ENCODE data around the gene SPOUT1. TPM values are rescaled to one million over a fixed set of nuclear protein-coding genes. Genes with fewer than 3 reads are reported as not detected.

Gene SPOUT1
- total and polyA plus RNA-seq, 10 of the 15 experiments (the other 5 are each of a cell fraction or from before 2014, with no cell fraction given): 5.7 to 95.0 (median 40.6) TPM

GRCh38 chr9:128823362-128823902 lies 6.2 kb downstream of the SPOUT1 start:
- no peak for TF ChIP-seq MTA3 (IDR thresholded peaks at IDR 0.05; ENCODE audit: borderline replicate concordance, low read length)
- TF ChIP-seq RAD51 (IDR thresholded peaks at IDR 0.05): no peak
- TF ChIP-seq RB1 (IDR thresholded peaks at IDR 0.05; ENCODE audit: borderline replicate concordance): no peak
- no peak for TF ChIP-seq BACH1 (IDR thresholded peaks at IDR 0.05; ENCODE audit: borderline replicate concordance)
- TF ChIP-seq MXI1 (IDR thresholded peaks at IDR 0.05; ENCODE audit: low read depth, low read length): no peak
- Histone ChIP-seq H3K79me2 (ENCODE audit: control insufficient read depth, insufficient read depth, low read length) (peaks cover 7% of the 10 kb centered on the region), H3K4me1 (ENCODE audit: control insufficient read depth, insufficient read depth, low read length) (peaks cover 10% of the 10 kb centered on the region; the same call in 1 of the 2 replicates), H3K9me3 (replicated peaks; ENCODE audit: control insufficient read depth, insufficient read depth, low read length) (no peaks in the 10 kb centered on the region), H3K36me3 (ENCODE audit: control insufficient read depth in 2 of 2, insufficient read depth in 2 of 2, low read length in 1 of 2) (peaks cover 22 to 28% of the 10 kb centered on the region in 2 experiments), H3K4me3 (no peak overlapping the region), H3K9ac (ENCODE audit: control insufficient read depth, insufficient read depth, low read length) (no peak overlapping the region), H3K27ac (ENCODE audit: control insufficient read depth, insufficient read depth) (no peak overlapping the region), H3K4me2 (ENCODE audit: control insufficient read depth, insufficient read depth) (no peak overlapping the region), H4K20me1 (ENCODE audit: control insufficient read depth, insufficient read depth) (no peaks in the 10 kb centered on the region), H3K27me3 (replicated peaks in 1 of 2; ENCODE audit: control insufficient read depth in 2 of 2, insufficient read depth in 2 of 2, low read length in 1 of 2) (no peaks in the 10 kb centered on the region), H2AFZ (ENCODE audit: control insufficient read depth, low read depth, low read length) (no peak overlapping the region)
- CTCF ChIA-PET: no interaction called here
- DNase-seq (ENCODE audit: low read depth, low spot score) (no peak), ATAC-seq (no peak), FAIRE-seq (no peak)
- BruUV-seq (replicated peaks): no TSS peak
- intact Hi-C loops (cut with micrococcal nuclease; ENCODE audit: unreplicated experiment) (no loop called here), in situ Hi-C loops (cut with MboI) (no loop called here)
- SMC1A ChIA-PET (ENCODE audit: uncharacterized antibody, unreplicated experiment): no interaction called here
- whole genome bisulfite sequencing (ENCODE audit: insufficient coverage, insufficient replicate concordance, low lambda C conversion rate, missing lambda C conversion rate): 96% methylated on average over 19 of the region's 19 CpGs
- RAD21 ChIA-PET (ENCODE audit: unreplicated experiment): no interaction called here
- POLR2A ChIA-PET: no interaction called here

- no TSS peak for BruUV-seq (replicated peaks)
- intact Hi-C loops (cut with micrococcal nuclease; ENCODE audit: unreplicated experiment): no loop called here
- POLR2A ChIA-PET: no interaction called here
- TF ChIP-seq SMAD1 (IDR thresholded peaks at IDR 0.05; ENCODE audit: low read depth, partially characterized antibody): no peak
- TF ChIP-seq MTA2 (IDR thresholded peaks at IDR 0.05; ENCODE audit: low read depth): no peak
- no peak for TF ChIP-seq SUZ12 (IDR thresholded peaks at IDR 0.05; ENCODE audit: unreplicated experiment)
- TF ChIP-seq RELA (IDR thresholded peaks at IDR 0.05; ENCODE audit: borderline replicate concordance, partially characterized antibody): no peak
- no peak for TF ChIP-seq NR2C2 (IDR thresholded peaks at IDR 0.05; ENCODE audit: borderline replicate concordance, control insufficient read depth, insufficient read length, low read depth)
- no peak for TF ChIP-seq SKIL (IDR thresholded peaks at IDR 0.05; ENCODE audit: low read depth, poor library complexity, severe bottlenecking)
- no peak for TF ChIP-seq EGR1 (IDR thresholded peaks at IDR 0.05; ENCODE audit: borderline replicate concordance in 1 of 2, low read depth in 2 of 2, low read length in 2 of 2)
- no peak for TF ChIP-seq ZZZ3 (IDR thresholded peaks at IDR 0.05; ENCODE audit: control insufficient read depth, insufficient read length, low read depth)
- no peak for TF ChIP-seq ASH2L (IDR thresholded peaks at IDR 0.05; ENCODE audit: borderline replicate concordance, low read depth)
- no peak for TF ChIP-seq GATAD2B (conservative IDR thresholded peaks at IDR 0.05; ENCODE audit: low read depth)
- no peak for TF ChIP-seq MXI1 (IDR thresholded peaks at IDR 0.05; ENCODE audit: low read depth, low read length)
Observed at GRCh38 chr9:128822407-128823042, 7.1 kb downstream of the SPOUT1 start.

More at GRCh38 chr9:128822407-128823042, 7.1 kb downstream of the SPOUT1 start:
- WGBS (ENCODE audit: insufficient coverage, insufficient replicate concordance, low lambda C conversion rate, missing lambda C conversion rate): 91% methylated on average over 22 of the region's 22 CpGs
- Histone ChIP-seq H3K27ac (ENCODE audit: control insufficient read depth, insufficient read depth) (no peak overlapping the region), H3K27me3 (replicated peaks in 1 of 2; ENCODE audit: control insufficient read depth in 2 of 2, insufficient read depth in 2 of 2, low read length in 1 of 2) (no peaks in the 10 kb centered on the region), H2AFZ (ENCODE audit: control insufficient read depth, low read depth, low read length) (no peak overlapping the region), H3K4me3 (no peak overlapping the region), H4K20me1 (ENCODE audit: control insufficient read depth, insufficient read depth) (no peaks in the 10 kb centered on the region), H3K9me3 (replicated peaks; ENCODE audit: control insufficient read depth, insufficient read depth, low read length) (no peaks in the 10 kb centered on the region), H3K4me1 (ENCODE audit: control insufficient read depth, insufficient read depth, low read length) (peaks cover 7% of the 10 kb centered on the region; the same call in 1 of the 2 replicates), H3K4me2 (ENCODE audit: control insufficient read depth, insufficient read depth) (no peak overlapping the region), H3K79me2 (ENCODE audit: control insufficient read depth, insufficient read depth, low read length) (peaks cover 3% of the 10 kb centered on the region; the same call in 1 of the 2 replicates), H3K9ac (ENCODE audit: control insufficient read depth, insufficient read depth, low read length) (no peak overlapping the region), H3K36me3 (ENCODE audit: control insufficient read depth in 2 of 2, insufficient read depth in 2 of 2, low read length in 1 of 2) (peaks cover 22 to 28% of the 10 kb centered on the region in 2 experiments)
- ATAC-seq (no peak), FAIRE-seq (no peak), DNase-seq (ENCODE audit: low read depth, low spot score) (no peak)
- ChIA-PET SMC1A (ENCODE audit: uncharacterized antibody, unreplicated experiment) (no interaction called here), RAD21 (ENCODE audit: unreplicated experiment) (no interaction called here), CTCF (no interaction called here)
- in situ Hi-C loops (cut with MboI): no loop called here

Data from GM12878 (cell line).